RWPE2 (cell line): ENCODE measurements around the gene MRPL9.

Source experiments
- ATAC-seq: fragments of 200-7000 bp; cut with Tn5 transposase; 3 replicates; pipeline ENCODE4 v1.9.1; 2021; ENCODE audit warnings: low read depth
- DNase-seq: peaks from one replicate; pipeline ENCODE4 v3.0.0-alpha.2; 2020; ENCODE audit warnings: low spot score
- H3K27ac ChIP-seq: fragments of 450-650 bp; 2 replicates; pipeline ENCODE4 v1.5.1; 2017; ENCODE audit warnings: mild to moderate bottlenecking; ENCODE audit not compliant: poor library complexity, severe bottlenecking
- H3K27me3 ChIP-seq: fragments of 250-450 bp; sonication (Bioruptor Pico); 2 replicates; pipeline ENCODE4 v1.5.1; 2021; ENCODE audit warnings: mild to moderate bottlenecking, moderate library complexity; ENCODE audit not compliant: insufficient read depth, poor library complexity, severe bottlenecking
- H3K36me3 ChIP-seq: fragments of 250-450 bp; sonication (Bioruptor Pico); 2 replicates; pipeline ENCODE4 v1.5.1; 2020; ENCODE audit warnings: low read depth, mild to moderate bottlenecking, moderate library complexity
- H3K4me1 ChIP-seq: fragments of 250-450 bp; sonication (Bioruptor Pico); 2 replicates; pipeline ENCODE4 v1.5.1; 2021; ENCODE audit warnings: mild to moderate bottlenecking, moderate library complexity; ENCODE audit not compliant: insufficient read depth, poor library complexity, severe bottlenecking
- H3K4me3 ChIP-seq: fragments of 250-450 bp; sonication (Bioruptor Pico); 2 replicates; pipeline ENCODE4 v1.5.1; 2021; ENCODE audit warnings: mild to moderate bottlenecking, moderate library complexity; ENCODE audit not compliant: severe bottlenecking
- H3K9me3 ChIP-seq: fragments of 250-450 bp; sonication (Bioruptor Pico); 2 replicates; pipeline ENCODE4 v1.5.1; 2021; ENCODE audit warnings: mild to moderate bottlenecking, moderate library complexity; ENCODE audit not compliant: severe bottlenecking
- CTCF ChIP-seq: fragments of 450-650 bp; IDR thresholded peaks from one replicate; pipeline ENCODE4 v1.5.1; 2017; ENCODE audit warnings: mild to moderate bottlenecking, moderate library complexity; ENCODE audit not compliant: poor library complexity, severe bottlenecking

Gene MRPL9

GRCh38 chr1:151715726-151716404 is 47.4 kb downstream of the MRPL9 start:
- ATAC-seq (no peak), DNase-seq (no peak)
- no peak overlapping the region for H3K4me3 ChIP-seq
- H3K9me3 ChIP-seq = no peaks in the 10 kb centered on the region
- peaks cover 7% of the 10 kb centered on the region for H3K27me3 ChIP-seq
- peaks cover 4% of the 10 kb centered on the region for H3K4me1 ChIP-seq
- H3K27ac ChIP-seq = no peak overlapping the region
- H3K36me3 ChIP-seq = no peaks in the 10 kb centered on the region
- no peak for TF ChIP-seq CTCF

GRCh38 chr1:151714820-151715725 is 48.2 kb downstream of the MRPL9 start:
- no peaks in the 10 kb centered on the region for H3K36me3 ChIP-seq
- no peak overlapping the region for H3K27ac ChIP-seq
- no peak for TF ChIP-seq CTCF
- ATAC-seq (no peak), DNase-seq (no peak)
- H3K9me3 ChIP-seq = no peaks in the 10 kb centered on the region
- no peak overlapping the region for H3K4me3 ChIP-seq
- H3K27me3 ChIP-seq = peaks cover 7% of the 10 kb centered on the region
- H3K4me1 ChIP-seq = peaks cover 4% of the 10 kb centered on the region

- DNase-seq = no peak
Observed at GRCh38 chr1:151713874-151714273, 49.4 kb downstream of the MRPL9 start.

GRCh38 chr1:151713044-151713443 is 50.3 kb downstream of the MRPL9 start:
- no peak overlapping the region for H3K4me3 ChIP-seq
- H3K27ac ChIP-seq = no peak overlapping the region
- H3K9me3 ChIP-seq = no peaks in the 10 kb centered on the region
- peaks cover 4% of the 10 kb centered on the region for H3K4me1 ChIP-seq
- ATAC-seq (no peak), DNase-seq (no peak)
- H3K27me3 ChIP-seq = peaks cover 7% of the 10 kb centered on the region
- no peak for TF ChIP-seq CTCF
- no peaks in the 10 kb centered on the region for H3K36me3 ChIP-seq

More at GRCh38 chr1:151713874-151714273, 49.4 kb downstream of the MRPL9 start:
- peaks cover 7% of the 10 kb centered on the region for H3K27me3 ChIP-seq
- ATAC-seq = peak; percentile 69
- H3K4me3 ChIP-seq = no peak overlapping the region
- no peaks in the 10 kb centered on the region for H3K36me3 ChIP-seq
- H3K9me3 ChIP-seq = no peaks in the 10 kb centered on the region
- no peak overlapping the region for H3K27ac ChIP-seq
- no peak for TF ChIP-seq CTCF
- H3K4me1 ChIP-seq = peaks cover 4% of the 10 kb centered on the region

- Histone ChIP-seq H3K27me3 (peaks cover 1% of the 10 kb centered on the region), H3K4me3 (no peak overlapping the region), H3K9me3 (no peaks in the 10 kb centered on the region), H3K4me1 (peaks cover 4% of the 10 kb centered on the region), H3K36me3 (no peaks in the 10 kb centered on the region), H3K27ac (no peak overlapping the region)
- ATAC-seq (no peak), DNase-seq (no peak)
- TF ChIP-seq CTCF = no peak
Observed at GRCh38 chr1:151711951-151712350, 51.3 kb downstream of the MRPL9 start.
